ENCODE data around the gene NCAPD3.
A peak's percentile ranks its signal among the peaks of the same experiment; 100 is the strongest.

Gene NCAPD3

GRCh38 chr11:134229126-134229790 is 5.5 kb upstream of the NCAPD3 start:
- no peak for DNase-seq (ENCODE audit: low read depth)
- no peak overlapping the region for H3K4me3 ChIP-seq (replicated peaks; ENCODE audit: low read depth, low read length)
- TF ChIP-seq CTCF (IDR thresholded peaks at IDR 0.05; ENCODE audit: low read length, missing control alignments) = no peak

DNA sequence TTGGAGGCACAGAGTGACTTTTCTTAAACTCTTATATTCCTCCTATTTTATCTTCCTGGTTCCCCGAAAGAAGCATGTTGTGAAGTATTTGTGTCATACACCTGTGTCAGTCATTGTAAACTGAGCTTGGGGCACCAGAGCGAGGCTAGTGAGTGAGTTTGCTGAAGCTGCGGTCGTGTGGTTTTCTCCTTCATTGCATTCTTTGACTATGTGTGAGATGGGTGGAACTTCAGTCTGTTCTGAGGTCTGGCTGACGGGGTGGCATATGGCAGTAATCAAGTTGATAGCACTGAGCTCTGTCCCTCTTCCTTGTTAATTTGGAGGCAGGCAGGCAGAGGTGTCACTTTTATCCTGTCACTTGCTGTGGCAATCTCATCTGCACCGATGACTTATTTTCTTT is 4.9 kb upstream of the NCAPD3 start:
- no peak for DNase-seq (ENCODE audit: low read depth)
- TF ChIP-seq CTCF (IDR thresholded peaks at IDR 0.05; ENCODE audit: low read length, missing control alignments) = no peak
- no peak overlapping the region for H3K4me3 ChIP-seq (replicated peaks; ENCODE audit: low read depth, low read length)

GRCh38 chr11:134226806-134227325 is 3.1 kb upstream of the NCAPD3 start:
- no peak overlapping the region for H3K4me3 ChIP-seq (replicated peaks; ENCODE audit: low read depth, low read length)
- no peak for TF ChIP-seq CTCF (IDR thresholded peaks at IDR 0.05; ENCODE audit: low read length, missing control alignments)
- DNase-seq (ENCODE audit: low read depth) = no peak

DNA sequence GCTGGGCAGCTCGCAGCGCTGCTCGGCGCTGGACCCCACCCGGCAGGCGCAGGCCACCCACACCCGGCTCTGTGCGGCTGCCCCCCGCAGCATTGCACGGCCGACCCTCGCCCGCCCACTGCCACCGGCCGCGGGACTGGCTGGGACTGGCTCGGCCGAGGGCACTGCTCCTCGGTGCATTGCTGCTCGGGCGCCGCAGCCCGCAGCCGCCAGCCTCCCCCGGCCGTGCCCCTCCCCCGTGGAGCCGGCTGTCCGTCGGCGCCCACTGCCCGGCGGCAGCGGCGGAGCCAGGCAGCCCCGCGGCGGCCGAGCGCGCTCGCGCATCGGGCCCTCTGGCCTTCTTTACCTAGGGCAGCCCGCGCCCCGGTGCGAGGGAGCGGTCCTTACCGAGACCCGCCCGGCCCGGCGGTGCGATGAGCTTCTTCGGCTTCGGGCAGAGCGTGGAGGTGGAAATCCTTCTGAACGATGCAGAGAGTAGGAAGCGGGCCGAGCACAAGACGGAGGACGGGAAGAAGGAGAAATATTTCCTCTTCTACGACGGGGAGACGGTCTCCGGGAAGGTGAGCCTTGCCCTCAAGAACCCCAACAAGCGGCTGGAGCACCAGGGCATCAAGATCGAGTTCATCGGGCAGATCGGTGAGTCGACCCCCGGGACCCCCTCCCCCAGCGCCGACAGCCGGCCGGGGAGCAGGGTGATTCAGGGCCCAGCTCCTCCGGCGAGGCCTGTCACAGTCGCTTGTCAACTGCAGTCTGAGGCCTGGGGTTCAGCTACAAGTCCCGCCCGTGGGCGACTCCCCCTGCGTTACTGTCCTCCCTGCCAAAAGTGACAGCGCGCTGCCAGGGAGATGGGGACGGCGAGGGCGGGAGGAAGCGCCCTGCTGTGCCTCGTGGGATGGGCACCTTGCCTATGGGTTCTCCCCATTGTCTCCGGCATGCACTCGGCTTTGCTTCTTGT is 1.2 kb upstream of the NCAPD3 start:
- peak overlapping the region; percentile 95 for H3K4me3 ChIP-seq (replicated peaks; ENCODE audit: low read depth, low read length)
- TF ChIP-seq CTCF (IDR thresholded peaks at IDR 0.05; ENCODE audit: low read length, missing control alignments) = no peak
- peak; percentile 28 for DNase-seq (ENCODE audit: low read depth)

GRCh38 chr11:134223121-134223520 is 646 bp downstream of the NCAPD3 start:
- peak overlapping the region; percentile 95 for H3K4me3 ChIP-seq (replicated peaks; ENCODE audit: low read depth, low read length)
- DNase-seq (ENCODE audit: low read depth) = no peak
- no peak for TF ChIP-seq CTCF (IDR thresholded peaks at IDR 0.05; ENCODE audit: low read length, missing control alignments)

DNA sequence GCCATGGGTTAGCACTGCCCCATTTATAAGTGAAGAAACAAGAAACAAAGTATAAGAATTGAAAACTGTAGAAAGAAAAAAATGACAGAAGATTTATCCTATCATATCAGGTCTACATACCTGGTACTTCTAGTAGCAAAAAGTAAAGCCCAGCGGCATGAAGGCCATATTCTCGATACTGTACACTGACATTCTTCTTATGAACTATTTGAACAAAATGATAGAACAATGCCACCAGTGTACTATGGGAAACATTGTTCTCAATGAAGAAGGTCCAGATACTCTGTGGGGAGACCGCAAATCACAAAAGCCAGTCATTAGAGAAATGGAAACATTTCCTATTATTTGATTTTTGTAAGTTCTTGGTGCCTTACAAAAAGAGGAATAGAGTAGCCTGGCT is 7.0 kb downstream of the NCAPD3 start:
- DNase-seq (ENCODE audit: low read depth) = no peak
- no peak for TF ChIP-seq CTCF (IDR thresholded peaks at IDR 0.05; ENCODE audit: low read length, missing control alignments)
- H3K4me3 ChIP-seq (replicated peaks; ENCODE audit: low read depth, low read length) = no peak overlapping the region
